Activated naive CD8-positive, alpha-beta T cell treated with anti-CD3 and anti-CD28 coated beads for 36 hours (primary cell): ENCODE data around the gene TMEM117. TPM values are rescaled to one million over a fixed set of nuclear protein-coding genes. Genes with fewer than 3 reads are reported as not detected.
"Not testable (repeated sequence)": the region's sequence is repeated elsewhere in the genome, so short reads cannot be mapped to it uniquely, and the experiment has no call there.

ENCODE experiments used
- DNase-seq: peaks from one replicate; pipeline ENCODE4 v3.0.0; 2021
- H3K27ac Mint-ChIP-seq: one replicate; pipeline ENCODE4 v1.8.0; 2022; ENCODE audit warnings: mild to moderate bottlenecking, moderate library complexity, mixed read lengths
- H3K27me3 Mint-ChIP-seq: one replicate; pipeline ENCODE4 v1.8.0; 2022; ENCODE audit warnings: mild to moderate bottlenecking, mixed read lengths
- H3K36me3 Mint-ChIP-seq: one replicate; pipeline ENCODE4 v1.8.0; 2021; ENCODE audit warnings: mild to moderate bottlenecking, mixed read lengths
- H3K4me1 Mint-ChIP-seq: one replicate; pipeline ENCODE4 v1.8.0; 2021; ENCODE audit warnings: mixed read lengths
- H3K4me3 Mint-ChIP-seq: one replicate; pipeline ENCODE4 v1.8.0; 2022; ENCODE audit warnings: mild to moderate bottlenecking, moderate library complexity, mixed read lengths
- H3K9me3 Mint-ChIP-seq: one replicate; pipeline ENCODE4 v1.8.0; 2022; ENCODE audit warnings: mixed read lengths
- total RNA-seq, 2 experiments: library from RNA; stranded (reverse); gene quantifications; one replicate each; pipeline ENCODE4 v1.2.3, GENCODE V29; 2021

TMEM117 gene
- total RNA-seq, 2 experiments from 2014 or later, result 0.68 to 0.74 TPM

GRCh38 chr12:44227616-44228015, 391.7 kb downstream of the TMEM117 start:
- H3K9me3 Mint-ChIP-seq, result no peaks in the 10 kb centered on the region
- DNase-seq, result no peak
- H3K36me3 Mint-ChIP-seq, result no peaks in the 10 kb centered on the region
- no peak overlapping the region for H3K4me3 Mint-ChIP-seq
- no peak overlapping the region for H3K27ac Mint-ChIP-seq
- no peaks in the 10 kb centered on the region for H3K4me1 Mint-ChIP-seq
- H3K27me3 Mint-ChIP-seq, result no peaks in the 10 kb centered on the region

GRCh38 chr12:44229846-44230245, 394.0 kb downstream of the TMEM117 start:
- no peaks in the 10 kb centered on the region for H3K9me3 Mint-ChIP-seq
- H3K36me3 Mint-ChIP-seq, result no peaks in the 10 kb centered on the region
- H3K4me1 Mint-ChIP-seq, result no peaks in the 10 kb centered on the region
- no peaks in the 10 kb centered on the region for H3K27me3 Mint-ChIP-seq
- no peak overlapping the region for H3K27ac Mint-ChIP-seq
- no peak overlapping the region for H3K4me3 Mint-ChIP-seq
- no peak for DNase-seq

GRCh38 chr12:44235674-44236073, 399.8 kb downstream of the TMEM117 start:
- Mint-ChIP-seq H3K36me3 (no peaks in the 10 kb centered on the region), H3K4me3 (no peak overlapping the region), H3K4me1 (no peaks in the 10 kb centered on the region), H3K27ac (no peak overlapping the region), H3K9me3 (no peaks in the 10 kb centered on the region), H3K27me3 (no peaks in the 10 kb centered on the region)
- no peak for DNase-seq

- no peak for DNase-seq
- no peak overlapping the region for H3K27ac Mint-ChIP-seq
- peaks cover 3% of the 10 kb centered on the region for H3K36me3 Mint-ChIP-seq
- H3K27me3 Mint-ChIP-seq, result no peaks in the 10 kb centered on the region
- no peaks in the 10 kb centered on the region for H3K4me1 Mint-ChIP-seq
- H3K9me3 Mint-ChIP-seq, result peaks cover 3% of the 10 kb centered on the region
- no peak overlapping the region for H3K4me3 Mint-ChIP-seq
Observed at GRCh38 chr12:44240186-44240585, 404.3 kb downstream of the TMEM117 start.

GRCh38 chr12:44245932-44246331, 410.1 kb downstream of the TMEM117 start:
- H3K4me1 Mint-ChIP-seq, result no peaks in the 10 kb centered on the region
- DNase-seq, result no peak
- peaks cover 6% of the 10 kb centered on the region for H3K9me3 Mint-ChIP-seq
- H3K27me3 Mint-ChIP-seq, result no peaks in the 10 kb centered on the region
- peaks cover 5% of the 10 kb centered on the region for H3K36me3 Mint-ChIP-seq
- H3K27ac Mint-ChIP-seq, result no peak overlapping the region
- H3K4me3 Mint-ChIP-seq, result no peak overlapping the region

- Mint-ChIP-seq H3K4me1 (no peaks in the 10 kb centered on the region), H3K27ac (no peak overlapping the region), H3K27me3 (no peaks in the 10 kb centered on the region), H3K9me3 (peaks cover 6% of the 10 kb centered on the region), H3K4me3 (no peak overlapping the region), H3K36me3 (peaks cover 3% of the 10 kb centered on the region)
- no peak for DNase-seq
Observed at GRCh38 chr12:44246482-44247105, 410.7 kb downstream of the TMEM117 start.

- no peaks in the 10 kb centered on the region for H3K4me1 Mint-ChIP-seq
- H3K4me3 Mint-ChIP-seq, result no peak overlapping the region
- H3K9me3 Mint-ChIP-seq, result peaks cover 6% of the 10 kb centered on the region
- H3K27me3 Mint-ChIP-seq, result no peaks in the 10 kb centered on the region
- no peak for DNase-seq
- peaks cover 3% of the 10 kb centered on the region for H3K36me3 Mint-ChIP-seq
- H3K27ac Mint-ChIP-seq, result no peak overlapping the region
Observed at GRCh38 chr12:44247588-44247987, 411.7 kb downstream of the TMEM117 start.

GRCh38 chr12:44248436-44248835, 412.6 kb downstream of the TMEM117 start:
- peaks cover 3% of the 10 kb centered on the region for H3K9me3 Mint-ChIP-seq
- DNase-seq, result no peak
- no peaks in the 10 kb centered on the region for H3K4me1 Mint-ChIP-seq
- no peaks in the 10 kb centered on the region for H3K27me3 Mint-ChIP-seq
- peaks cover 3% of the 10 kb centered on the region for H3K36me3 Mint-ChIP-seq
- H3K27ac Mint-ChIP-seq, result no peak overlapping the region
- no peak overlapping the region for H3K4me3 Mint-ChIP-seq

- H3K36me3 Mint-ChIP-seq, DNase-seq, H3K4me1 Mint-ChIP-seq, H3K9me3 Mint-ChIP-seq, H3K4me3 Mint-ChIP-seq, H3K27ac Mint-ChIP-seq, H3K27me3 Mint-ChIP-seq: not testable (repeated sequence)
Observed at GRCh38 chr12:44250440-44250839, 414.6 kb downstream of the TMEM117 start.

- DNase-seq, result no peak
- Mint-ChIP-seq H3K27me3 (no peaks in the 10 kb centered on the region), H3K4me1 (no peaks in the 10 kb centered on the region), H3K9me3 (peaks cover 3% of the 10 kb centered on the region), H3K36me3 (peaks cover 1% of the 10 kb centered on the region), H3K27ac (no peak overlapping the region), H3K4me3 (no peak overlapping the region)
Observed at GRCh38 chr12:44253338-44253856, 417.5 kb downstream of the TMEM117 start.

GRCh38 chr12:44258246-44258645, 422.4 kb downstream of the TMEM117 start:
- DNase-seq, result no peak
- Mint-ChIP-seq H3K27me3 (no peaks in the 10 kb centered on the region), H3K9me3 (no peaks in the 10 kb centered on the region), H3K36me3 (no peaks in the 10 kb centered on the region), H3K27ac (no peak overlapping the region), H3K4me3 (no peak overlapping the region), H3K4me1 (no peaks in the 10 kb centered on the region)

GRCh38 chr12:44259890-44260289, 424.0 kb downstream of the TMEM117 start:
- no peaks in the 10 kb centered on the region for H3K36me3 Mint-ChIP-seq
- H3K4me1 Mint-ChIP-seq, result no peaks in the 10 kb centered on the region
- no peak for DNase-seq
- H3K27ac Mint-ChIP-seq, result no peak overlapping the region
- H3K27me3 Mint-ChIP-seq, result no peaks in the 10 kb centered on the region
- no peak overlapping the region for H3K4me3 Mint-ChIP-seq
- H3K9me3 Mint-ChIP-seq, result no peaks in the 10 kb centered on the region

GRCh38 chr12:44260581-44260980, 424.7 kb downstream of the TMEM117 start:
- no peak for DNase-seq
- Mint-ChIP-seq H3K36me3 (no peaks in the 10 kb centered on the region), H3K27me3 (no peaks in the 10 kb centered on the region), H3K27ac (no peak overlapping the region), H3K4me1 (no peaks in the 10 kb centered on the region), H3K4me3 (no peak overlapping the region), H3K9me3 (no peaks in the 10 kb centered on the region)

GRCh38 chr12:44285321-44285960, 449.6 kb downstream of the TMEM117 start:
- H3K9me3 Mint-ChIP-seq, result peaks cover 5% of the 10 kb centered on the region
- no peak overlapping the region for H3K4me3 Mint-ChIP-seq
- DNase-seq, result no peak
- H3K4me1 Mint-ChIP-seq, result peaks cover 21% of the 10 kb centered on the region
- peaks cover 11% of the 10 kb centered on the region for H3K36me3 Mint-ChIP-seq
- H3K27me3 Mint-ChIP-seq, result no peaks in the 10 kb centered on the region
- H3K27ac Mint-ChIP-seq, result no peak overlapping the region

- no peak for DNase-seq
- H3K27me3 Mint-ChIP-seq, result no peaks in the 10 kb centered on the region
- H3K27ac Mint-ChIP-seq, result peak overlapping the region; percentile 70
- H3K9me3 Mint-ChIP-seq, result peaks cover 5% of the 10 kb centered on the region
- peaks cover 21% of the 10 kb centered on the region for H3K4me1 Mint-ChIP-seq
- H3K4me3 Mint-ChIP-seq, result no peak overlapping the region
- peaks cover 11% of the 10 kb centered on the region for H3K36me3 Mint-ChIP-seq
Observed at GRCh38 chr12:44286336-44286735, 450.5 kb downstream of the TMEM117 start.
